ENCODE measurements around the gene PCDHA9. TPM values are rescaled to one million over a fixed set of nuclear protein-coding genes. Genes with fewer than 3 reads are reported as not detected.

The PCDHA9 gene
- total RNA-seq, 2 donors from 2014 or later: 0.19 TPM; not detected in 1

DNA sequence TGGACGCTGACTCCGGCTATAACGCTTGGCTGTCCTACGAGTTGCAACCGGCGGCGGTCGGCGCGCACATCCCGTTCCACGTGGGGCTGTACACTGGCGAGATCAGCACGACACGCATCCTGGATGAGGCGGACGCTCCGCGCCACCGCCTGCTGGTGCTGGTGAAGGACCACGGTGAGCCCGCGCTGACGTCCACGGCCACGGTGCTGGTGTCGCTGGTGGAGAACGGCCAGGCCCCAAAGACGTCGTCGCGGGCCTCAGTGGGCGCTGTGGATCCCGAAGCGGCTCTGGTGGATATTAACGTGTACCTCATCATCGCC is 29.0 kb downstream of the PCDHA9 start:
- no peaks in the 10 kb centered on the region for H3K27me3 ChIP-seq

DNA sequence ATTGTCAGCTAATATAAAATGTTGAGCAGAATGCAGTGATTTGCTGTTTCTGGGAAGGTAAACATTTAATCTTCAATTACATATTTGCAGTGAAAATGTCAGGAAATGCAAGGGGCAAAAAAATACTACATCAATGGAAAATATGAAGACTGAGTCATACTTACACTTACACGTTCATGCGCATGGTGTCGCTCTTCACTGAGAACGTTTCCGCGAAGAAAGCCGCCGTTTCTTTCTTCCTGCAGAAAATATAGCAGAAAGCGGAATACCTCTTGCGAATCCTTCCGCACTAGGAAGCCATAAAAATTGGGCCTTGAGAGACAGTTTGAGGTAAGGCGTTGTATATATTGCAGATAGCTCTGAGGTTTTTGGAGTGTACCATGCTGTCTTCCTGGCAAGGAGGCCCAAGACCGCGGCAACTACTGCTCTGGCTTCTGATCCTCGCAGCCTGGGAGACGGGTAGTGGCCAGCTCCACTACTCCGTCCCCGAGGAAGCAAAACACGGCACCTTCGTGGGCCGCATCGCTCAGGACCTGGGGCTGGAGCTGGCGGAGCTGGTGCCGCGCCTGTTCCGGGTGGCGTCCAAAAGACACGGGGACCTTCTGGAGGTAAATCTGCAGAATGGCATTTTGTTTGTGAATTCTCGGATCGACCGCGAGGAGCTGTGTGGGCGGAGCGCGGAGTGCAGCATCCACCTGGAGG is 33.9 kb downstream of the PCDHA9 start, which contains the start of gene PCDHA13:
Gene PCDHA13, plus strand, starts transcription at position 236 of the 702 bp plus-strand sequence. Its CDS starts 145 bp downstream, at position 381.
- no peaks in the 10 kb centered on the region for H3K27me3 ChIP-seq
- intact Hi-C loops (cut with DNase I): no loop called here
- H3K9me3 ChIP-seq: no peaks in the 10 kb centered on the region

More for the DNA sequence above, 29.0 kb downstream of the PCDHA9 start:
- Histone ChIP-seq H3K4me3 (no peak overlapping the region), H3K4me1 (no peaks in the 10 kb centered on the region), H3K9ac (ENCODE audit: low read depth in 2 of 2, low read length in 2 of 2) (no peak overlapping the region), H3K27ac (no peak overlapping the region), H3K36me3 (no peaks in the 10 kb centered on the region), H3K9me3 (no peaks in the 10 kb centered on the region)
- DNase-seq: no peak
- intact Hi-C loops (cut with DNase I): no loop called here
- TF ChIP-seq, protein P1, sequence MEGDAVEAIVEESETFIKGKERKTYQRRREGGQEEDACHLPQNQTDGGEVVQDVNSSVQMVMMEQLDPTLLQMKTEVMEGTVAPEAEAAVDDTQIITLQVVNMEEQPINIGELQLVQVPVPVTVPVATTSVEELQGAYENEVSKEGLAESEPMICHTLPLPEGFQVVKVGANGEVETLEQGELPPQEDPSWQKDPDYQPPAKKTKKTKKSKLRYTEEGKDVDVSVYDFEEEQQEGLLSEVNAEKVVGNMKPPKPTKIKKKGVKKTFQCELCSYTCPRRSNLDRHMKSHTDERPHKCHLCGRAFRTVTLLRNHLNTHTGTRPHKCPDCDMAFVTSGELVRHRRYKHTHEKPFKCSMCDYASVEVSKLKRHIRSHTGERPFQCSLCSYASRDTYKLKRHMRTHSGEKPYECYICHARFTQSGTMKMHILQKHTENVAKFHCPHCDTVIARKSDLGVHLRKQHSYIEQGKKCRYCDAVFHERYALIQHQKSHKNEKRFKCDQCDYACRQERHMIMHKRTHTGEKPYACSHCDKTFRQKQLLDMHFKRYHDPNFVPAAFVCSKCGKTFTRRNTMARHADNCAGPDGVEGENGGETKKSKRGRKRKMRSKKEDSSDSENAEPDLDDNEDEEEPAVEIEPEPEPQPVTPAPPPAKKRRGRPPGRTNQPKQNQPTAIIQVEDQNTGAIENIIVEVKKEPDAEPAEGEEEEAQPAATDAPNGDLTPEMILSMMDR (IDR thresholded peaks at IDR 0.05): no peak

DNA sequence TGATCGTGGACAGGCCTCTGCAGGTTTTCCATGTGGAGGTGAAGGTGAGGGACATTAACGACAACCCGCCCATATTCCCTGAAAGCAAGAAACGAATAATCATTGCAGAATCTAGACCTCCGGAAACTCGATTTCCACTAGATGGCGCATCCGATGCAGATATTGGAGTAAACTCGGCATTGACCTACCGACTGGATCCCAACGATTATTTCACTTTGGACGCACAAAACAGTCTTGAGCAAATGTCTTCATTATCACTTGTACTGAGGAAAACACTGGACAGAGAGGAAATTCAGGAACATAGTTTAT is 34.4 kb downstream of the PCDHA9 start:
- no peaks in the 10 kb centered on the region for H3K9me3 ChIP-seq
- TF ChIP-seq, protein P1 (IDR thresholded peaks at IDR 0.05): no peak
- intact Hi-C loops (cut with DNase I): no loop called here
- H3K27me3 ChIP-seq: no peaks in the 10 kb centered on the region
- no peak overlapping the region for H3K27ac ChIP-seq
- no peak overlapping the region for H3K9ac ChIP-seq (ENCODE audit: low read depth in 2 of 2, low read length in 2 of 2)
- no peak overlapping the region for H3K4me3 ChIP-seq
- no peaks in the 10 kb centered on the region for H3K36me3 ChIP-seq
- H3K4me1 ChIP-seq: no peaks in the 10 kb centered on the region
- no peak for DNase-seq

More for the DNA sequence above, 33.9 kb downstream of the PCDHA9 start, which contains the start of gene PCDHA13:
- H3K9ac ChIP-seq (ENCODE audit: low read depth in 2 of 2, low read length in 2 of 2): no peak within 1 kb of the TSS
- no peak within 1 kb of the TSS for H3K4me3 ChIP-seq
- no peaks in the 10 kb centered on the region for H3K4me1 ChIP-seq
- H3K27ac ChIP-seq: no peak within 1 kb of the TSS
- TF ChIP-seq, protein P1 (IDR thresholded peaks at IDR 0.05): no peak
- no peak for DNase-seq
- H3K36me3 ChIP-seq: no peaks in the 10 kb centered on the region

DNA sequence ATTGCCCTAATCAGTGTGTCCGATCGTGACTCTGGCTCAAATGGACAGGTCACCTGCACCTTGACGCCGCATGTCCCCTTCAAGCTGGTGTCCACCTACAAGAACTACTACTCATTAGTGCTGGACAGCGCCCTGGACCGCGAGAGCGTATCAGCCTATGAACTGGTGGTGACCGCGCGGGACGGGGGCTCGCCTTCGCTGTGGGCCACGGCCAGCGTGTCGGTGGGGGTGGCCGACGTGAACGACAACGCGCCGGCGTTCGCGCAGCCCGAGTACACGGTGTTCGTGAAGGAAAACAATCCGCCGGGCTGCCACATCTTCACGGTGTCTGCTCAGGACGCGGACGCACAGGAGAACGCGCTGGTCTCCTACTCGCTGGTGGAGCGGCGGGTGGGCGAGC is 35.2 kb downstream of the PCDHA9 start:
- Histone ChIP-seq H3K36me3 (no peaks in the 10 kb centered on the region), H3K27ac (no peak overlapping the region), H3K27me3 (no peaks in the 10 kb centered on the region), H3K9ac (ENCODE audit: low read depth in 2 of 2, low read length in 2 of 2) (no peak overlapping the region), H3K9me3 (no peaks in the 10 kb centered on the region), H3K4me1 (no peaks in the 10 kb centered on the region), H3K4me3 (no peak overlapping the region)
- DNase-seq: no peak
- TF ChIP-seq, protein P1 (IDR thresholded peaks at IDR 0.05): no peak
- intact Hi-C loops (cut with DNase I): no loop called here

DNA sequence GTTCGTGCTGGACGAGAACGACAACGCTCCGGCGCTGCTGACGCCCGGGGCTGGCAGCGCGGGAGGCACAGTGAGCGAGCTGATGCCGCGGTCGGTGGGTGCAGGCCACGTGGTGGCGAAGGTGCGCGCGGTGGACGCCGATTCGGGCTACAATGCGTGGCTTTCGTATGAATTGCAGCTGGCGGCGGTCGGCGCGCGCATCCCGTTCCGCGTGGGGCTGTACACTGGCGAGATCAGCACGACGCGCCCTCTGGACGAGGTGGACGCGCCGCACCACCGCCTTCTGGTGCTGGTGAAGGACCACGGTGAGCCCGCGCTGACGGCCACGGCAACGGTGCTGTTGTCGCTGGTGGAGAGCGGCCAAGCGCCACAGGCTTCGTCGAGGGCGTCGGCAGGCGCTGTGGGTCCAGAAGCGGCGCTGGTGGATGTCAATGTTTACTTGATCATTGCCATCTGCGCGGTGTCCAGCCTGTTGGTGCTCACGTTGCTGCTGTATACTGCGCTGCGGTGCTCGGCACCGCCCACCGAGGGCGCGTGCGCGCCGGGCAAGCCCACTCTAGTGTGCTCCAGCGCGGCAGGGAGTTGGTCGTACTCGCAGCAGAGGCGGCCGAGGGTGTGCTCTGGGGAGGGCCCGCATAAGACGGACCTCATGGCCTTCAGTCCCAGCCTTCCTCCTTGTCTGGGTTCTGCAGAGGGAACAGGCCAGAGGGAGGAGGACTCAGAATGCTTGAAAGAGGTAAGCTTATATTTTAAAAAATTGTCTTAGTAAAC is 35.9 kb downstream of the PCDHA9 start:
- H3K9ac ChIP-seq (ENCODE audit: low read depth in 2 of 2, low read length in 2 of 2): no peak overlapping the region
- no peaks in the 10 kb centered on the region for H3K36me3 ChIP-seq
- H3K27me3 ChIP-seq: no peaks in the 10 kb centered on the region
- DNase-seq: no peak
- intact Hi-C loops (cut with DNase I): no loop called here
- TF ChIP-seq, protein P1 (IDR thresholded peaks at IDR 0.05): no peak
- no peaks in the 10 kb centered on the region for H3K4me1 ChIP-seq
- no peaks in the 10 kb centered on the region for H3K9me3 ChIP-seq
- no peak overlapping the region for H3K4me3 ChIP-seq
- H3K27ac ChIP-seq: no peak overlapping the region

Other genes starting within 250 kb of the PCDHA9 start
- 10 to 100 TPM; 28.2 to 48.3 TPM for gene CD14, start 215.2 kb upstream of the PCDHA9 start, total RNA-seq
- 10 to 100 TPM in 1 of 2 donors, 1 to 10 TPM in 1; 8.7 to 18.9 TPM for gene TMCO6, start 208.9 kb upstream of the PCDHA9 start, total RNA-seq
- gene NDUFA2, start 200.8 kb upstream of the PCDHA9 start, total RNA-seq: 100 to 1,000 TPM in 1 of 2 donors, 10 to 100 TPM in 1; 85.4 to 101 TPM
- gene IK, start 200.6 kb upstream of the PCDHA9 start, total RNA-seq: 10 to 100 TPM; 70.4 to 71.6 TPM
- gene WDR55, start 183.5 kb upstream of the PCDHA9 start, total RNA-seq: 10 to 100 TPM; 28.7 to 47.8 TPM
- under 1 TPM; 0.16 to 0.89 TPM for gene DND1, start 174.8 kb upstream of the PCDHA9 start, total RNA-seq
- 10 to 100 TPM; 41.0 to 66.1 TPM for gene HARS1, start 157.0 kb upstream of the PCDHA9 start, total RNA-seq
- 10 to 100 TPM; 37.8 to 38.7 TPM for gene HARS2, start 156.9 kb upstream of the PCDHA9 start, total RNA-seq
- 10 to 100 TPM; 43.8 to 49.4 TPM for gene ZMAT2, start 147.9 kb upstream of the PCDHA9 start, total RNA-seq
- under 1 TPM in 1 of 2 donors, not detected in 1; 0.13 TPM for gene PCDHA1, start 62.2 kb upstream of the PCDHA9 start, total RNA-seq
- gene PCDHA2, start 53.5 kb upstream of the PCDHA9 start, total RNA-seq: not detected
- gene PCDHA3, start 47.3 kb upstream of the PCDHA9 start, total RNA-seq: under 1 TPM in 1 of 2 donors, not detected in 1; 0.11 TPM
- gene PCDHA4, start 41.3 kb upstream of the PCDHA9 start, total RNA-seq: under 1 TPM; 0.47 to 0.58 TPM
- under 1 TPM; 0.05 to 0.13 TPM for gene PCDHA5, start 26.8 kb upstream of the PCDHA9 start, total RNA-seq
- gene PCDHA6, start 20.4 kb upstream of the PCDHA9 start, total RNA-seq: under 1 TPM; 0.11 to 0.12 TPM
- under 1 TPM; 0.10 to 0.11 TPM for gene PCDHA7, start 14.1 kb upstream of the PCDHA9 start, total RNA-seq
- under 1 TPM in 1 of 2 donors, not detected in 1; 0.10 TPM for gene PCDHA8, start 7.2 kb upstream of the PCDHA9 start, total RNA-seq
- gene PCDHA10, start 7.5 kb downstream of the PCDHA9 start, total RNA-seq: under 1 TPM; 0.07 to 0.37 TPM
- not detected for gene PCDHA11, start 20.6 kb downstream of the PCDHA9 start, total RNA-seq
- gene PCDHA12, start 26.9 kb downstream of the PCDHA9 start, total RNA-seq: not detected
- gene PCDHA13, start 33.7 kb downstream of the PCDHA9 start, total RNA-seq: under 1 TPM; 0.05 TPM
- gene PCDHAC1, start 77.9 kb downstream of the PCDHA9 start, total RNA-seq: under 1 TPM; 0.10 to 0.11 TPM
- under 1 TPM; 0.05 to 0.32 TPM for gene PCDHAC2, start 118.1 kb downstream of the PCDHA9 start, total RNA-seq
- not detected for gene PCDHB1, start 203.0 kb downstream of the PCDHA9 start, total RNA-seq
- gene PCDHB2, start 246.2 kb downstream of the PCDHA9 start, total RNA-seq: 1 to 10 TPM in 1 of 2 donors, under 1 TPM in 1; 0.40 to 1.6 TPM

Data from colonic mucosa (tissue), 4 donors.